Measurements from ENCODE around the gene LAD1. TPM values are rescaled to one million over a fixed set of nuclear protein-coding genes. Genes with fewer than 3 reads are reported as not detected.

Gene LAD1
- total and polyA plus RNA-seq, 10 donors, result 0.64 to 4.0 (median 1.8) TPM; not detected in 3

- Histone ChIP-seq H3K27ac (no peak overlapping the region), H3K4me1 (no peaks in the 10 kb centered on the region), H3K36me3 (no peaks in the 10 kb centered on the region), H3K27me3 (replicated peaks in 1 of 7) (peaks cover 0 to 48% (median 5%) of the 10 kb centered on the region in 7 donors), H3K9me3 (no peaks in the 10 kb centered on the region), H3K4me3 (no peak overlapping the region)
- TF ChIP-seq POLR2AphosphoS5 (IDR thresholded peaks at IDR 0.05) (no peak), CTCF (IDR thresholded peaks at IDR 0.05 in 8 of 11, conservative IDR thresholded peaks at IDR 0.05 in 3 of 11) (peak in 8 of 11 experiments; percentile 28 to 79 (median 66)), POLR2A (IDR thresholded peaks at IDR 0.05) (no peak)
- WGBS, 5 donors, result 69 to 76% (median 73%) methylated on average over 7 to 8 of the region's 8 CpGs
- intact Hi-C loops (cut with DNase I; ENCODE audit: low total_unique reads), result no loop called here
- DNase-seq, result no peak
Observed at GRCh38 chr1:201385299-201385891, 13.7 kb downstream of the LAD1 start.

DNA sequence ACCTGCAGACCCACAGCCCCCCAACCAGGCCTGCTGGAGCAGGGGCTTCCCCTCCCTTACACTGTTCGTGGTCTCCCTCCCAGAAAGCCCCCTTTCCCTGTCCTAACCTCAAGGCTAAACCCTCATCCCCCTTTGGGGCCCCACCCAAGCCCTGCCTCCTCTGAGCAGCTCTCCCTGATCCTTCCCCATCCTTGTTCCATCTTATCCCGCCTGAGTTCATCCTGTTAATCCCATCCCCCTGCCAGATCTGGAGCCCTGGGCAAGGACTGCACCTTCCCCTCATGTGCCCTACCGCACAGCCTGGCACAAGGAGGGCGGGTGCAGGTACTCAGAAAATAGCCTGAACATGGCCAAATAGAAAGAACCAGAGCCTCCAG lies 14.7 kb downstream of the LAD1 start:
- Histone ChIP-seq H3K27me3 (replicated peaks in 1 of 7) (peaks cover 0 to 48% (median 5%) of the 10 kb centered on the region in 7 donors), H3K9me3 (no peaks in the 10 kb centered on the region), H3K36me3 (no peaks in the 10 kb centered on the region), H3K27ac (no peak overlapping the region), H3K4me1 (no peaks in the 10 kb centered on the region), H3K4me3 (no peak overlapping the region)
- no peak for TF ChIP-seq CTCF (IDR thresholded peaks at IDR 0.05 in 8 of 11, conservative IDR thresholded peaks at IDR 0.05 in 3 of 11)
- TF ChIP-seq POLR2A (IDR thresholded peaks at IDR 0.05), result no peak
- no peak for TF ChIP-seq POLR2AphosphoS5 (IDR thresholded peaks at IDR 0.05)
- DNase-seq, result no peak
- 34 to 76% (median 59%) methylated on average over 4 of the region's 4 CpGs for WGBS, 5 donors
- intact Hi-C loops (cut with DNase I; ENCODE audit: low total_unique reads), result no loop called here

DNA sequence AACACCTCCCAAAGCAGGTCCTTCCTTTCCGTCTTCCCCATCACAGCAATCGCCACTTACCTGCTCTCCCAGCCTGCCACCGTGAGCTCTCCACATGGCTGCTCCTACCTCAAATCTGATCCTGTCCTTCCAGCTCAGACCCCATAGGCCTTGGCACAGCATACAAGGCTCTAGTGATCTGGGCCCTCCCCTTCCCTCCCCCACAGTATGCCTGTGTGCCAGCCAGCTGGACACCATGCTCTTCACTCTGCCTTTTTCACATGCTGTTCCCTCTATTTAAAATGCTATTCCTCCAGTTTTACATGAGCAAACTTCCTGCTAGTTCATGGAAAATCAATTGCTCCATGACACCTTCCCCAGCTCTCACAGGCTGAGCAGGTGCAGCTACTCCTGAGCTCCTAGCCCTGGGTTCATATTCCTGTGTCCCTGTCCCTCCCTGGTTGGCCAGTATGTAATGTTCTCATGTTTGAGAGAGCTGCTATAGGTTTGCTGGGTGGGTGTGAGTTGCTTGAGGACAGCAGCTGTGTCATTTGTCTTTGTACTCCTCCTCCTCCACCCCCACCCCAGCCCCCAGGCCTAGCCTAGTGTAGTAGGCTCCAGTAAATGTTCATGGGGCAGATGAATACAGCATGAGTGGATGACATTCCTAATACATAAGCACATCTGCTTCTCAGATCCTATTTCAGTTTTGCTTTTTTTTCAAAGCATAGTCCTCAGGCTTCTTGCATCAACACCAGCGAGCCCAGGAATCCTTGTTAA lies 15.3 kb downstream of the LAD1 start:
- H3K27ac ChIP-seq, result no peak overlapping the region
- no peaks in the 10 kb centered on the region for H3K9me3 ChIP-seq
- H3K4me3 ChIP-seq, result no peak overlapping the region
- no peaks in the 10 kb centered on the region for H3K36me3 ChIP-seq
- DNase-seq, result no peak
- TF ChIP-seq POLR2A (IDR thresholded peaks at IDR 0.05) (no peak), POLR2AphosphoS5 (IDR thresholded peaks at IDR 0.05) (no peak), CTCF (IDR thresholded peaks at IDR 0.05 in 8 of 11, conservative IDR thresholded peaks at IDR 0.05 in 3 of 11) (no peak)
- intact Hi-C loops (cut with DNase I; ENCODE audit: low total_unique reads), result no loop called here
- H3K27me3 ChIP-seq (replicated peaks in 1 of 7), result peaks cover 0 to 48% (median 5%) of the 10 kb centered on the region in 7 donors
- H3K4me1 ChIP-seq, result no peaks in the 10 kb centered on the region
- WGBS, 5 donors, result 82 to 90% (median 89%) methylated on average over 4 of the region's 4 CpGs

GRCh38 chr1:201381130-201381529 lies 18.0 kb downstream of the LAD1 start:
- Histone ChIP-seq H3K27ac (no peak overlapping the region), H3K4me1 (no peaks in the 10 kb centered on the region), H3K27me3 (replicated peaks in 1 of 7) (peaks cover 0 to 38% (median 5%) of the 10 kb centered on the region in 7 donors), H3K9me3 (no peaks in the 10 kb centered on the region), H3K4me3 (no peak overlapping the region), H3K36me3 (no peaks in the 10 kb centered on the region)
- DNase-seq, result no peak
- WGBS, 5 donors, result 81 to 91% (median 87%) methylated on average over 4 to 7 of the region's 7 CpGs
- no peak for TF ChIP-seq POLR2AphosphoS5 (IDR thresholded peaks at IDR 0.05)
- no peak for TF ChIP-seq POLR2A (IDR thresholded peaks at IDR 0.05)
- TF ChIP-seq CTCF (IDR thresholded peaks at IDR 0.05 in 8 of 11, conservative IDR thresholded peaks at IDR 0.05 in 3 of 11), result no peak
- intact Hi-C loops (cut with DNase I; ENCODE audit: low total_unique reads), result no loop called here
